HL-60 (cell line): ENCODE data around the gene BCL2L12.

Experiments used
- DNase-seq, 2 experiments: peaks; one replicate each; pipeline ENCODE4 v3.0.0-alpha.2; 2010 to 2020; ENCODE audit warnings: low read depth in 1 of 2, low spot score in 1 of 2
- H3K27ac ChIP-seq: fragments of 250-450 bp; sonication (Bioruptor Pico); replicated peaks from 2 replicates; pipeline ENCODE4 v1.5.1; 2020; ENCODE audit warnings: mild to moderate bottlenecking, moderate library complexity
- H3K27me3 ChIP-seq: fragments of 250-450 bp; sonication (Bioruptor Pico); 2 replicates; pipeline ENCODE4 v1.5.1; 2021; ENCODE audit warnings: mild to moderate bottlenecking, moderate library complexity; ENCODE audit not compliant: insufficient read depth, poor library complexity, severe bottlenecking
- H3K4me3 ChIP-seq: replicated peaks from 2 replicates; pipeline ENCODE4 v1.5.1; 2011; ENCODE audit warnings: mild to moderate bottlenecking, control low read depth, low read length; ENCODE audit not compliant: insufficient read depth
- CTCF ChIP-seq: IDR thresholded peaks from one replicate; pipeline ENCODE4 v1.5.1; 2011; ENCODE audit warnings: low read length, control low read depth, inconsistent platforms; ENCODE audit not compliant: insufficient read depth
- GABPA ChIP-seq: IDR thresholded peaks from 2 replicates; pipeline ENCODE4 v1.6.1; 2012; ENCODE audit warnings: low read depth
- POLR2AphosphoS5 ChIP-seq: IDR thresholded peaks from 2 replicates; pipeline ENCODE4 v1.6.1; 2012; ENCODE audit warnings: low read depth
- REST ChIP-seq: IDR thresholded peaks from 2 replicates; pipeline ENCODE4 v1.6.1; 2012; ENCODE audit warnings: low read depth; ENCODE audit not compliant: insufficient replicate concordance
- SPI1 ChIP-seq: IDR thresholded peaks from 2 replicates; pipeline ENCODE4 v1.6.1; 2012; ENCODE audit warnings: low read depth, mild to moderate bottlenecking, borderline replicate concordance

Gene BCL2L12

DNA sequence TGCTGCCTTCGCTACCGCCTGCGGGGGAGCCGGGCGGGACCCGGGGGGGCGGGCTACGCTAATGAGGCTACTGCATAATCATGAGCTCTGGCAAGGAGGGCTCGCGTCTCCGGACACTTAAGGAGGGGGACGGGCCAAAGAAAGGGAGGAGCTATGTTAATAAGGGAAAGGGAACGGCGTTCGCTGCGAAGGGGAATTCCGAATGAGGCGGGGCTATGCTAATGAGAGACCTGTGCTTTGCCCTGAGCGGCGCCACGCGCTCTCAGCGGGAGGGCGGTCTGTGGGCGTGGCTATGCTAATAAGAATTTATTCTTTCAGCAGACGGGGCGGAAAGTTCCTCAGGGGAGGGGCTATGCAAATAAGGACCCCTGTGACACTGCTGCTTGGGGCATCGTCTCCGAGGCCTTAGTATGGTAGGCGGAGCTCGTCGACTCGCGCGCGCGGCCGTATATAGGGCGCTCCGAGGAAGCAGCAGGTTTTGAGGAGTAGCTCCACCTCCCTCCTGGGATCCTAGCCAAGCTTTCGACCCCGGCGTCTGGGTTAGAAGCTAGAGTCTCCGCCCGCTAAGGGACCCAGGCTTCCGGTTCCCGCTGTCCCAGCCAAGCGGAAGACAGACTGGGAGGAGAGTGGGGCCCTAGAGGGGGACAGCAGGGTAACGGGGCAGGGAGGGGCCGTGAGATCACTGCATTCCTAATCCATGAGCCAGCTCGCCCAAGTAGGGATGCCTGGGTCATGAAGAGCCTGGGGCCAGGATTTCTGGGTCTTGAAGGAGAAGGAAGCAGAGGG lies 25.4 kb upstream of the BCL2L12 start, which contains the start of gene RRAS:
RRAS (minus strand) TSS at position 31 of the 786 bp plus-strand sequence. CDS start 45 bp downstream, outside the sequence.
- Histone ChIP-seq H3K27me3 (no peaks in the 10 kb centered on the region), H3K4me3 (peak within 1 kb of the TSS; percentile 54), H3K27ac (peak within 1 kb of the TSS; percentile 89)
- DNase-seq = peak; percentile 99 to 100
- TF ChIP-seq POLR2AphosphoS5 (peak; percentile 81), GABPA (peak; percentile 73), REST (no peak), CTCF (no peak), SPI1 (0 out of 2 replicates have a peak, but pooled peaks have one; percentile 1)

DNA sequence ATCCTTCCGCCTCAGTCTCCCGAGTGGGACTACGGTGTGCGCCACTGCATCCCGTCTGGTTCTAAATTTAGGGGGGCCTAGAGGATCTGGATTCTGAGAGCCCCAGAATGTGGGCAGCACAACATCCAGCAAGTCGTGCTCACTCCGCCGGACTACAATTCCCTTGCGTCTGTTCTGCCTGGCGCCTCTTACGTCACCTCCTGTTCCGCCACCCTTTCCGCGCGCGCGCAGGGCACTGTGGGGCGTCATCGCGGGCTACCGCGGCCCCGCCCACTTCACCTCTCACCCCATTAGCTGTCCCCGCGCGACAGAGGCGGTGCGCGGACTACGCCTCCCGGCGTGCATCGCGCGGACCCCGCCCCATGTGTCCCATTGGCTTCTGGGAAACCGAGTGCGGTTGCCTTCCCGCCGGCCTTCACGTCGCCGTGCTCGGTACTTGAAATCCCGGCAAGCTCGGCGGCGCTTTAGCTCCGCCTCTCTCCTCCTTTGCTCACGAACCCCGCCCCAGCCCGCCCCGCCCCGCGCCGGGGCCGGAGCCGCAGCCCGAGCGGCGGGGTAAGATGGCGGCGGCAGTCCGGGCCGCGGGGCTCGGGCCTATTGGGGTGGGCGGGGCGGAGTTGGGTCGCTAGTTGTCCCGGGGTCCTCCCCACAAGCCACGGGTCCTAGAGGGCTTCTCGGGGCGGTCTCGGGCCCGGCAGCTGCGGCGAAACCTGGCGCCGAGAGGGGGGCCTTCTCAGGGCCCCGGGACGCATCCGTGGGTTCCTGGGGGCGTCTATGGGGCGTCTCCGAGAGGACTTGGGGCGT lies 23.8 kb upstream of the BCL2L12 start, which contains the start of gene SCAF1:
SCAF1 (plus strand) TSS at position 522 of the 804 bp plus-strand sequence. CDS start 2,818 bp downstream, outside the sequence.
- Histone ChIP-seq H3K27ac (peak within 1 kb of the TSS; percentile 89), H3K27me3 (no peaks in the 10 kb centered on the region), H3K4me3 (peak within 1 kb of the TSS; percentile 96)
- TF ChIP-seq SPI1 (no peak), POLR2AphosphoS5 (peak; percentile 78), GABPA (peak; percentile 87), CTCF (no peak), REST (no peak)
- DNase-seq = peak; percentile 99

- Histone ChIP-seq H3K27ac (peak overlapping the region; percentile 88), H3K27me3 (no peaks in the 10 kb centered on the region), H3K4me3 (peak overlapping the region; percentile 96)
- no peak for DNase-seq
- TF ChIP-seq POLR2AphosphoS5 (no peak), GABPA (no peak), CTCF (no peak), SPI1 (no peak), REST (no peak)
Observed at GRCh38 chr19:49642492-49643035, 23.2 kb upstream of the BCL2L12 start.
